Renal cortical epithelial cell (primary cell): ENCODE results near the gene ELP1. TPM values are rescaled to one million over a fixed set of nuclear protein-coding genes. Genes with fewer than 3 reads are reported as not detected.
A peak's percentile ranks its signal among the peaks of the same experiment; 100 is the strongest.
"Not testable (repeated sequence)": the region's sequence is repeated elsewhere in the genome, so short reads cannot be mapped to it uniquely, and the experiment has no call there.

Source experiments
- DNase-seq: peaks from one replicate; pipeline ENCODE4 v3.0.0-alpha.2; 2011; ENCODE audit warnings: low read depth
- total RNA-seq: library from RNA; depleted of rRNA; stranded (reverse); fragments of >200 nt; gene quantifications from 2 replicates; pipeline ENCODE4 v1.2.3, GENCODE V29; 2014

The ELP1 gene
- 41.2 and 49.8 TPM in 2 replicates for total RNA-seq

DNA sequence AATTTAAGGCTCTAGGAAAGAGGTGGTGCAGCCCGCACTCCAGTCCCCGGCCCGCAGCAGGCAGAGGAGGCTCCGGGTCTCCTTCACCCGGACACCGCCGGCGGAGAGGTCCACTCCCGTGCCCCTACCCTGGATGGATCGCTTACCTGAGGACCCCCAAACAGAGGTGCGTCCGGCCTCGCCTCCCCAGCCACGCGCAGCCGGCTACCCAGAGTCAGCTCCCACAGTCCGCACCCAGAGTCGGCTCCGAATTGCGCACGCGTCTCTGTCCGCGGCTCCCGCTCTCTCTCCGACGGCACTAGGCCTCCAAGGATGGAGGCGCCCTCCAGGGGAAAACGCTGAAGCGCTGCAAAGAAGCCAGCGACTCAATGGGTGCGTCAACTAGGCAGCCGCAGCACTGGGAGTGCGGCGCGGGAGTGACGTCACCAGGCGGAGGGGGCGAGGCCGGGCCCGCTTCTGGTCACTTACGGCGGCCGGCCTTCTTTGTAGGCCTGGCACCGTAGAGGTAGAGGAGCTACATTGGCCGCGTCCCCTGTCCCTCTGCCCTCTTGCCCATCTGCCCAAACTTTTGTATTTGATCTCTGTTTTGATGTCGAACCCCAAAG is at the start of gene ELP1:
Gene ELP1 (minus strand): TSS at position 407 of the 605 bp plus-strand sequence. CDS start 2,978 bp downstream, outside the sequence.
- DNase-seq, result peak; percentile 85

DNA sequence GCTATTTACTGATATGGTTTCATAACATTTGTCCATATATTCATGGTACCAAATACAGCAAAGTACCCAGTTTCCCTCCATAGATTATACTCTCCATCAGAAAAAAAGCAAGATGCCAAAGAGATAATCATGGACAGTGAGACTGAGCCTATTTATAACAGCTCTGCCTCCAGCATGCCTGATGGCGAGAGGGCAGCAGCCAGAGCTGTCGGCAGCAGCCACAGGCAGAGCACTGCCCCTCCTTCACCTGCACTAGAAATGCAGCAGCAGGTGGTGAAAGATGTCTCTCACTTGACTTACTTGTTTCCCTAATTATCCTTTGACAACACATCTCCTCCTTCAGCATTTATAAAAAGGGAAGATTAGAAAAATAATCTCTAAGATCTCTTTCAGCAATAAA is 47.0 kb upstream of the ELP1 start:
- no peak for DNase-seq

GRCh38 chr9:108978205-108978604 is 44.3 kb upstream of the ELP1 start:
- no peak for DNase-seq

DNA sequence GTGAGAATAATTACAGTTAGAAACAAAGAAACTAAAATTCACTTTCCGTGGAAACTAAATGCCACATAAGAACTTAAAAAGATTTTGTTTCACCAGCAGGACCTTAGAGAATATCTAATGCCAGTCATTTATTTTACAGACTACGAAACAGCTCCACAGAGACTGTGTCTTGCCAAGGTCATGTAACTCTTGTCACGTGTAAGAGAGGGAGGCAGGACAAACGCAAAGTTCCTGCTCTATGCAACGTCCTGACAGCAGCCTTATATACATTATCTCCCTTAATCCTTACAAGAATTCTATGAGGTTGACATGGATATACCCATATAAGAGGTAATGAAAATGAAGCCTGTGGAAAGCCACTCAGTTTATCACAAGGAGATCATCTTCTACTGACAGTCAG is 40.0 kb upstream of the ELP1 start:
- DNase-seq, result no peak

GRCh38 chr9:108972626-108973209 is 38.8 kb upstream of the ELP1 start:
- peak; percentile 63 for DNase-seq

GRCh38 chr9:108972186-108972585 is 38.3 kb upstream of the ELP1 start:
- no peak for DNase-seq

- DNase-seq, result not testable (repeated sequence)
Observed at GRCh38 chr9:108971392-108971791, 37.5 kb upstream of the ELP1 start.

- no peak for DNase-seq
Observed at GRCh38 chr9:108967916-108968315, 34.0 kb upstream of the ELP1 start.

DNA sequence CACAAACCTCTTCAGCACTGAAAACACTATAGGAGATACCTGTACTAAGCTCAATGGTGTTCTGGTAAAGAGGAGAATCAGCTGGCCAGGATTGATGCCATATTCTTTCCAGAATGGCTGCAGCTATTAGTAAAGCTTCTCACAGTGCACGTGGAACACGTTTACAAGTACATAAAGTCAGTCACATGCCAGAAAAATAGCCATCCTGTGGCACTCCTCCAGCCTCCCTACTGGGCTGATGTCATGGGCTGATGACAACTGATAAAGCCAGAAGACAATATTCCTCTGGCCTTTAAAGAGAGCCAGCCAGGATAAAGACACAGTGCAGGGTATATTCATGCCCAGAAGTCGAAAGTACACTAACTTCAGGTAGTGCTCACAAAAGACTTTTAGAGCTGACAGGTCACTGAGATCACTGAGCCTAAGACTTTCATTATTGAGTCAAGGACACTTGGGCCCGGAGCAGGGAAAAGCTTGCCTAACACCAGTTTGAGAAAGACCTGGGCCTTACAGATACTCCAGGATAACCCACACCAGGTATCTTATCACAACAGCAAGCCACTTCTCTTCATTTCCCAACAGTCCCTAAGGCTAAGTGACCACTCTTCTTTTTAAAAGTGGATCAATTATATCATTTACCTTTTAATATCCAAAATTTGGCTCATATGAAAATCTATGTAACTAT is 29.7 kb upstream of the ELP1 start:
- no peak for DNase-seq

GRCh38 chr9:108961151-108961550 is 27.2 kb upstream of the ELP1 start:
- peak; percentile 5 for DNase-seq

DNA sequence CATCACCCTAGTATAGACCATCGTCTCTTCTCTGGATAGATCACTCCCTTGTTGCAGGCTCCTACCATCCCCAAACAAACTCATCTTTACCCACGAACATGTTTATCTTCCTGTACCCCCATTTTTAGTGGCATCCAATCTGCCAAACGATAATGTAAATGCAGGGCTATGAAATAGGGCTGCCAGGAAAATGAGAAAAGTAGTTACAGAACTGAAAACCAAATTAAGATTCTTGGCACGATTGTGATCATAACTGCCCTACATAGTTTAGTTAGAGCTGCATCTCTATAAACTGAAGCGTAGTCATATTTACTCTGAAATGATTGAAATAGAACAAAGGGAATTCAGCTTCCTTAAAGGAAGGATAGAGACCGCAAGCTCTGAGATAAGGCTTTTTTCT is 26.4 kb upstream of the ELP1 start:
- DNase-seq, result no peak

GRCh38 chr9:108956631-108957026 is 22.7 kb upstream of the ELP1 start:
- no peak for DNase-seq

- no peak for DNase-seq
Observed at GRCh38 chr9:108956022-108956630, 22.2 kb upstream of the ELP1 start.

- DNase-seq, result peak; percentile 66
Observed at GRCh38 chr9:108953983-108954574, 20.2 kb upstream of the ELP1 start.

- DNase-seq, result no peak
Observed at GRCh38 chr9:108951578-108951977, 17.7 kb upstream of the ELP1 start.

DNA sequence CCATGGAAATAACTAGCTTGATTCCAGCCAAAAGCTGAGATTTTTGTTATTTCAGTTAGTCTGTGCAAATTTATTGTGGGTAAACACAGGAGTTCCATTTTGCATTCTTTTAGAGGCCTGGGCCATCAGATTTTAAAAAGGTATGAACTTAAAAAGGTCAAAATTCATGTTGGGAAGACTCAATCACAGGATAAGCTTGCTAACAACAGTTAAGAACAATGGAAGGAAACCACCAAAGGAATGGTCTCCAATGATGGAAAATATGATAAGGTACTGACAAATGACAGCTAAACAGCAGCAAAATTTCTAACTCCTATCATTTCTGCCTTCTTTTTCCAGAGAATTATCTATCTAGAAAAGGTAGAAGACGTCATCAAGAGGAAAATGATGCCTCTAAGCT is 16.2 kb upstream of the ELP1 start:
- no peak for DNase-seq

DNA sequence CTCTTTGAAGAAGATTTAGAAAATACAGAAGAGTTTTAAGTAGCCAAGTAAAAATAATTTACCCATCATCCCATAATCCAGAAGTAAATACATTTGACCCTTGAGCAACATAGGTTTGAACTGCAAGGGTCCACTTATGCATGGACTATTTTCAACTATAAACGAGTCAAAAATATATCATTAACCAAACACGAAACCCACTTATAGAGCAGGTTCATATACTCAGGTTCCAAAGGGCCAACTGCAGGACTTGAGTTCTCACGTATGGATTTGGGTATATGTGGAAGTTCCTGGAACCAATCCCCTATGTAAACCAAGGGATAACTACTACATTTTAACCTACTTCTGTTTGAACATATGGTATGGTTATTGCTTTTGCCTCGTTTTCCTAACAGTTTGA is 6.1 kb upstream of the ELP1 start:
- no peak for DNase-seq

DNA sequence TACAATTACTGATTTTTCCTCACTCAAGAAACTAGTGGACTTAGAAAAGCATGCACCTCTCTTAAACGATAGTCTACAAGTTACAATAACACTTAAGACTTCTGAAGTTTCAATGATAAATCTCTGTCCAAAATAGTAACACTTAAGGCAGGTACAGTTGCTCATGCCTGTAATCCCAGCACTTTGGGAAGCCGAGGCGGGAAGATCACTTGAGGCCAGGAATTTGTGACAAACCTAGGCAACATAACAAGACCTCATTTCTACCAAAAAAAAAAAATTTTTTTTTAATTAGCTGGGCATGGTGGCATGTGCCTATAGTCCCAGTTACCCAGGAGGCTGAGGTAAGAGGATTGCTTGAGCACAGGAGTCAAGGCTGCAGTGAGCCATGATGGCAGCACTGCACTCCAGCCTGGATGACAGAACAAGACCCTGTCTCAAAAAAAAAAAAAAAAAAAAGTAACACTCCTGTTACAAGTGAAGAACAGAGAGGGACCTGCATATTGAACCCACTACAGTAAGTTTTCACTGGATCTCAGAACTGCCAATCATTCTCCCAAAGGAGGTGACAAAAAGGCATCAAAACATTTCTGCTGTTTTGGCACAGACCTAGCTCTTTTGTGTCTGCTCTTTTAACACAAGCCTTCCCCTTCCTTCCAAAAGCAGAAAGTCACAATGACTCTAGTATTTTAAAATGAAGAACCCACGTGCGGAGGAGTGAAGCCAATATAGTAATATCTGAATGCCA is 3.8 kb upstream of the ELP1 start:
- no peak for DNase-seq

DNA sequence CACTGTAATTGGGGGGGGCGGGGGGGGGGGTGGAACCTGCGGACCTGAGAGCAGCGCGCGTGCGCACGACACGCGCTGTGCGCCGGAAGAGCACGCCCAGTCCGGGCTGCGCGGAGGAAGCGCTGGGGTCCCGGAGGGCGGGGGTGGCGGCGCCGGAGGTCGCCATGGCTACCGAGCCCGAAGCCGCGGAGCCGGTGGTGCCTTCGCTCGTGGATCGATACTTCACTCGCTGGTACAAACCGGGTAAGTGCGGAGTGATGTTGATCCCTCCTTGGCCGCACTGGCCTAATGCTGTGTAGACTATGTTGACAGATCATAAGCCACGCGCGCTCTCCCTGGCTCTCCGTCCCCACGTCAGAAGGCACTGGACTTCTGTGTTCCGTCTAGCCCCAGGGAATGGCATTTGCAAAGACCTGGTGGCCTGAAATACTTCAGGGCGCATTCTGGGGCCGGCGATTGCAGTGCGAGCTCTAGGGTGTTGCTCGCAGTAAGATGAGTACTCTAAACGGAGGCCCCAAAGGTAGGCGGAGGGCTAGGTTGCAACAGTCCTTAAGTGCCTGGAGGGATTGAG is 484 bp upstream of the ELP1 start, which contains the start of gene ABITRAM:
Gene ABITRAM (plus strand): TSS at position 78 of the 571 bp plus-strand sequence. CDS start 87 bp downstream, at position 165.
- DNase-seq, result peak; percentile 64

GRCh38 chr9:108933231-108933717 is 650 bp downstream of the ELP1 start:
- DNase-seq, result peak; percentile 15

DNA sequence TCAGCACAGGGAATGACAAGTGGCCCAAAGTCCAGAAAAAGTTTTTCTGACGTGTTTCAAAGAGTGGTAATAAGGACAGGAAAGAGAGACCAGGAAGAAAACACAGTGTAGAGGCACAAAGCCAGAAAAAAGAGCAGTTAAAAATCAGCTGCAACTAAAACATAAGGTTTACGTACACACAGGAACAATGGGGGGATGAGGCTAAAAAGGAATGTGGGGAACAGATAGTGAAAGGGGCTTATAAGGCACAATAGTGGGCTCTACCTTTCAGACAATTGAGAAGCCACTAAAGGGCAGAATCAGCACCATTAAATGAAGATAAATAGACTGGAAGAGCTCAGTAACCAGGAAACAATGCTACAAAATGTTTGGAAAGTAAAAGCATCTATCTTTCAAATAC is 5.5 kb downstream of the ELP1 start:
- no peak for DNase-seq
